Endothelial cell of umbilical vein (primary cell): ENCODE results near the gene QTRT2. TPM values are rescaled to one million over a fixed set of nuclear protein-coding genes. Genes with fewer than 3 reads are reported as not detected.

Experiments used
- BruUV-seq: library from RNA; stranded (reverse); fragments of 400-500 nt; replicated peaks from 2 replicates; lab custom pipeline; 2021; lab: Mats Ljungman, UMichigan
- CTCF ChIA-PET: fragments of 300-600, 350-600 bp; sonication (Branson Sonifier 250); formaldehyde crosslinking; loops from one replicate; lab custom pipeline; 2021; ENCODE audit warnings: antibody characterized with exemption, inconsistent platforms; lab: Charles Lee
- POLR2A ChIA-PET: fragments of 300-600, 350-600 bp; sonication (Branson Sonifier 250); formaldehyde crosslinking; loops from one replicate; lab custom pipeline; 2021; ENCODE audit warnings: antibody characterized with exemption, inconsistent platforms; lab: Charles Lee
- DNase-seq: peaks from one replicate; pipeline ENCODE4 v3.0.0-alpha.2; 2011; ENCODE audit warnings: low read depth, low spot score
- FAIRE-seq: peaks from 2 replicates; lab custom pipeline; 2011; peaks lifted over from hg19 to GRCh38; lab: Jason Lieb, UNC
- H2AFZ ChIP-seq: 2 replicates; pipeline ENCODE4 v1.6.0; 2012; ENCODE audit warnings: low read depth, low read length, control low read depth, inconsistent platforms
- H3K27ac ChIP-seq: 2 replicates; pipeline ENCODE4 v1.5.1; 2011; ENCODE audit warnings: low read depth, mild to moderate bottlenecking, control low read depth, low read length, moderate library complexity; ENCODE audit not compliant: insufficient read depth
- H3K27me3 ChIP-seq, 2 experiments: 2 replicates each; pipeline versions ENCODE4 v1.6.0 to v1.6.1; 2011; ENCODE audit warnings: low read length in 2 of 2, mixed read lengths in 1 of 2; ENCODE audit not compliant: control insufficient read depth in 2 of 2, insufficient read depth in 2 of 2
- H3K36me3 ChIP-seq, 2 experiments: 2 replicates in 1 of 2; 3 replicates in 1 of 2; pipeline ENCODE4 v1.5.1; 2011; ENCODE audit warnings: low read length in 2 of 2, mild to moderate bottlenecking in 1 of 2, moderate library complexity in 1 of 2; ENCODE audit not compliant: control insufficient read depth in 2 of 2, insufficient read depth in 2 of 2; ENCODE audit errors: extremely low read depth in 1 of 2
- H3K4me1 ChIP-seq: 3 replicates; pipeline ENCODE4 v1.5.1; 2011; ENCODE audit warnings: mild to moderate bottlenecking, low read length; ENCODE audit not compliant: control insufficient read depth, insufficient read depth; ENCODE audit errors: extremely low read depth
- H3K4me2 ChIP-seq: 2 replicates; pipeline ENCODE4 v1.6.1; 2011; ENCODE audit warnings: low read length, control low read depth, mixed read lengths; ENCODE audit not compliant: insufficient read depth
- H3K4me3 ChIP-seq, 3 experiments: fragments of 200-600 bp in 1 of 3; sonication (generic), shearing (Covaris generic) in 1 of 3; replicated peaks in 1 of 3; 2 replicates each; pipeline ENCODE4 v1.5.1; 2011 to 2016; ENCODE audit warnings: control low read depth in 3 of 3, low read length in 3 of 3, mild to moderate bottlenecking in 2 of 3, inconsistent platforms in 1 of 3, low read depth in 1 of 3, moderate library complexity in 1 of 3; ENCODE audit not compliant: insufficient read depth in 1 of 3
- H3K79me2 ChIP-seq: 2 replicates; pipeline ENCODE4 v1.6.0; 2012; ENCODE audit warnings: low read length, inconsistent platforms; ENCODE audit not compliant: control insufficient read depth, insufficient read depth
- H3K9ac ChIP-seq: replicated peaks from 2 replicates; pipeline ENCODE3; 2011; ENCODE audit warnings: low read length, control low read depth; ENCODE audit not compliant: insufficient read depth; ENCODE audit errors: extremely low read depth
- H3K9me1 ChIP-seq: replicated peaks from 3 replicates; pipeline ENCODE4 v1.6.0; 2011; ENCODE audit warnings: mild to moderate bottlenecking, low read length; ENCODE audit not compliant: control insufficient read depth, insufficient read depth; ENCODE audit errors: extremely low read depth
- H3K9me3 ChIP-seq: replicated peaks from 2 replicates; pipeline ENCODE4 v1.5.1; 2012; ENCODE audit warnings: low read length, inconsistent platforms; ENCODE audit not compliant: control insufficient read depth, insufficient read depth
- H4K20me1 ChIP-seq: replicated peaks from 2 replicates; pipeline ENCODE3; 2011; ENCODE audit warnings: mild to moderate bottlenecking, low read length; ENCODE audit not compliant: control insufficient read depth, insufficient read depth; ENCODE audit errors: extremely low read depth
- EZH2 ChIP-seq: IDR thresholded peaks from 2 replicates; pipeline ENCODE4 v1.6.1; 2012; ENCODE audit warnings: borderline replicate concordance, low read depth, mild to moderate bottlenecking, moderate library complexity, low read length, inconsistent platforms; ENCODE audit not compliant: severe bottlenecking
- FOS ChIP-seq: IDR thresholded peaks from 2 replicates; pipeline ENCODE4 v1.6.1; 2011; ENCODE audit warnings: mild to moderate bottlenecking, low read length, moderate library complexity, borderline replicate concordance; ENCODE audit not compliant: insufficient read depth
- GATA2 ChIP-seq: IDR thresholded peaks from 2 replicates; pipeline ENCODE4 v1.7.0; 2011; ENCODE audit warnings: low read depth, mild to moderate bottlenecking, moderate library complexity, mixed read lengths, low read length; ENCODE audit not compliant: insufficient read length, insufficient read depth
- JUN ChIP-seq: IDR thresholded peaks from 2 replicates; pipeline ENCODE4 v1.6.1; 2011; ENCODE audit warnings: borderline replicate concordance, low read depth; ENCODE audit not compliant: insufficient read length, insufficient read depth
- MYC ChIP-seq: IDR thresholded peaks from one replicate; pipeline ENCODE4 v1.6.1; 2011; ENCODE audit warnings: mild to moderate bottlenecking, low read depth, low read length
- POLR2A ChIP-seq: IDR thresholded peaks from 2 replicates; pipeline ENCODE4 v1.6.1; 2012; ENCODE audit warnings: low read depth, mild to moderate bottlenecking, control low read depth, low read length
- POLR2AphosphoS5 ChIP-seq: IDR thresholded peaks from 2 replicates; pipeline ENCODE4 v1.6.1; 2012; ENCODE audit warnings: low read depth, mild to moderate bottlenecking, control low read depth, low read length, moderate library complexity; ENCODE audit not compliant: insufficient read depth
- dilution Hi-C: fragments of 300-500 bp; cut with MboI; formaldehyde crosslinking; loops from one replicate; pipeline ENCODE4 v1.15.0; 2019; ENCODE audit warnings: low sequenced_read_pairs; ENCODE audit not compliant: extremely low pct_ligation_motif_present
- intact Hi-C: fragments of 100-400 bp; cut with micrococcal nuclease; formaldehyde crosslinking; loops from one replicate; pipeline ENCODE4 v1.10.0; 2022
- polyA plus RNA-seq, 4 experiments: library from polyadenylated mRNA; depleted of rRNA in 3 of 4; stranded (reverse) in 3 of 4; unstranded in 1 of 4; fragments of >200 nt; gene quantifications; 2 replicates each; pipeline versions ENCODE4 v1.2.1 to v1.2.3, GENCODE V29; 2011 to 2012; ENCODE audit warnings: missing spikeins in 1 of 4
- total RNA-seq: library from RNA; stranded (reverse); gene quantifications from 2 replicates; pipeline ENCODE4 v1.2.3, GENCODE V29; 2021
- TF ChIP-seq, protein P1 (sequence below): IDR thresholded peaks from 2 replicates; pipeline ENCODE4 v1.6.1; 2011; ENCODE audit not compliant: insufficient read depth, insufficient read length

Gene QTRT2
- total and polyA plus RNA-seq, 2 donors (not counting 3 experiments of a cell fraction or from before 2014, with no cell fraction given): 11.0 to 42.8 TPM

DNA sequence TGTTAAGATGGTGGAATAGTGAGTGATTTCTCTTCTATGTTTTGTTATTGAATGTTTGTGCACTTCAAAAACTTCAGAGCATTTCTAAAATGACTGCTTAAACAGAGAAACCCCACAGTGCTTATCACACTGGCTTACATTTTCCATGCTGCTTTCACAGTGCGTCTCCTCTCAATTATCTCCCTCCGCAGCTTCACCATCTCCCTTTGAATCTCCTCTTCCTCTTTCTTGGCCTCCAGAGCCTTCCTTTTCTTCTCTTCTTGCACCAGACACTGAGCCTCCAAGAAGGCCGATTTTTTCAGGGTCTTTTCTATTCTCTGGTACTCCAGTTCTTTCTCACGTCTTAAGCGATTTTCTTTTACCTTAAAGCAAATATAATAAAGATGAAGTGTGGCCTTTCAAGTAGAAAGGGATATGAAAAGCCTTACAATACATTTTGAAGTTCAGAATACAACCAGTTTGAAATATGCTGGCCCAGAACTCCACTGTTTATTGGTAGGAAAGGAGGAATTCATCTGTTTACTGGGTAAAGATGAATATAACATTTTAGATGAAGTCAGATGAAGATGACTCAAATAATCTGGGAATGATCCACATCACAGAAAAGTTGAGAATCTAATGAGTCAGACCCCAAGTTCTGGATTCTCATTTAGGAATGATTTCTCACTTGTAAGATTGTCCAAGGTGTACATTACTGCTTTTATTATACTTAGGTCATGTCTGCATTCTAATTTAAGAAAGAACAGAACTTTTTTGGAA is 21.6 kb upstream of the QTRT2 start:
- Histone ChIP-seq H3K36me3 (no peaks in the 10 kb centered on the region), H3K27me3 (no peaks in the 10 kb centered on the region), H3K4me2 (no peak overlapping the region), H4K20me1 (no peaks in the 10 kb centered on the region), H3K4me3 (no peak overlapping the region), H3K4me1 (peaks cover 3% of the 10 kb centered on the region), H2AFZ (no peak overlapping the region), H3K9me3 (no peaks in the 10 kb centered on the region), H3K9ac (no peak overlapping the region), H3K9me1 (no peaks in the 10 kb centered on the region), H3K27ac (no peak overlapping the region), H3K79me2 (no peaks in the 10 kb centered on the region)
- dilution Hi-C loops (no loop called here), intact Hi-C loops (no loop called here)
- TF ChIP-seq FOS (no peak), JUN (no peak), EZH2 (no peak), POLR2AphosphoS5 (no peak), MYC (no peak), POLR2A (no peak), GATA2 (no peak)
- TF ChIP-seq, protein P1, sequence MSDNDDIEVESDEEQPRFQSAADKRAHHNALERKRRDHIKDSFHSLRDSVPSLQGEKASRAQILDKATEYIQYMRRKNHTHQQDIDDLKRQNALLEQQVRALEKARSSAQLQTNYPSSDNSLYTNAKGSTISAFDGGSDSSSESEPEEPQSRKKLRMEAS: no peak
- no TSS peak for BruUV-seq
- ChIA-PET CTCF (no interaction called here), POLR2A (no interaction called here)
- DNase-seq: no peak
- FAIRE-seq: no peak
